ENCODE measurements around the gene FRAS1.

The FRAS1 gene

DNA sequence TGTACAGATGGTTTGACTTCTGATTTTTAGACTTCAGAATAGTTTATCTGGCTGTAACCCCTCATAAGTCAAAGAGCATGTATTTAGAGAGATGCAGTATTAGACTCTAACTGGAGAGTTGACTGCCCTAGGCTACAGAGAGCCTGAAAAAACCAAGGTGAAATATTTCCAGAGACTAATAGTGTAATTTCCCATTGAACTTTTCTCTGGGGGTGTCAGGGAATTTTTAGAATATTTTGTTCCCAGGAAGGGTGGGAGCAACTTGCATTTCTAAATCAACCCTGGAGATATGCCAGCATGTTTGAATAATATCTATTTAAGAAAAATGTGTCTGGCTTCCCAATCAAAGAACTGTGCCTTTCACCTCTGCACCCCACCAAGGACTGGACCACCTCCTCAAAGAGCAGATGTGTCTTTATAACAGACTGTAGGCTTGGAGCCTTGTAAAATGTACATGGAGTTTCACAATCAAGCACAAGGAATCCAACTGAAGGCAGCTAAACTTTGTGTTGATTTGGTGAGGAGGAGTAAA is 496.5 kb downstream of the FRAS1 start:
- DNase-seq (ENCODE audit: extremely low spot score), result no peak
- TF ChIP-seq, protein P1, sequence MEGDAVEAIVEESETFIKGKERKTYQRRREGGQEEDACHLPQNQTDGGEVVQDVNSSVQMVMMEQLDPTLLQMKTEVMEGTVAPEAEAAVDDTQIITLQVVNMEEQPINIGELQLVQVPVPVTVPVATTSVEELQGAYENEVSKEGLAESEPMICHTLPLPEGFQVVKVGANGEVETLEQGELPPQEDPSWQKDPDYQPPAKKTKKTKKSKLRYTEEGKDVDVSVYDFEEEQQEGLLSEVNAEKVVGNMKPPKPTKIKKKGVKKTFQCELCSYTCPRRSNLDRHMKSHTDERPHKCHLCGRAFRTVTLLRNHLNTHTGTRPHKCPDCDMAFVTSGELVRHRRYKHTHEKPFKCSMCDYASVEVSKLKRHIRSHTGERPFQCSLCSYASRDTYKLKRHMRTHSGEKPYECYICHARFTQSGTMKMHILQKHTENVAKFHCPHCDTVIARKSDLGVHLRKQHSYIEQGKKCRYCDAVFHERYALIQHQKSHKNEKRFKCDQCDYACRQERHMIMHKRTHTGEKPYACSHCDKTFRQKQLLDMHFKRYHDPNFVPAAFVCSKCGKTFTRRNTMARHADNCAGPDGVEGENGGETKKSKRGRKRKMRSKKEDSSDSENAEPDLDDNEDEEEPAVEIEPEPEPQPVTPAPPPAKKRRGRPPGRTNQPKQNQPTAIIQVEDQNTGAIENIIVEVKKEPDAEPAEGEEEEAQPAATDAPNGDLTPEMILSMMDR (IDR thresholded peaks at IDR 0.05; ENCODE audit: control extremely low read depth, extremely low read depth, low read depth, missing control alignments), result no peak
- CTCF ChIA-PET, result no interaction called here
- POLR2A ChIA-PET, result no interaction called here

DNA sequence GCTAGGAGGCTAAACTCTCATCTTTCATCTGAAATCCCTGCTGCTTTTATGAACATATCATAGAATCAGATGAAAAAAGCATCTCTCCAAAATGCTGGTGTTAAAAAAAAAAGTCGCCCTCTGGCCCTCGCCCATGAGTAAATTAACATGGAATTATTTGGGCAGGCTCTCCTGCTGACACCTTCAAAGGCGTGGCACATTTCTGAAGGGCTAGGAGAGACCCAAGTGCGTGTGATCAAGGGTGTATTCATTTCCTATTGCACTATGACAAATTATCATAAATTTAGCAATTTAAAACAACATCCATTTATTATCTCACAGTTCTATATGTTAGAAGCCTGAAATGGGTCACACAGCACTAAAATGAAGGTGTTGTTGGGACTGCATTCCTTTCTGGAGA is 499.5 kb downstream of the FRAS1 start:
- ChIA-PET POLR2A (no interaction called here), CTCF (no interaction called here)
- TF ChIP-seq, protein P1 (IDR thresholded peaks at IDR 0.05; ENCODE audit: control extremely low read depth, extremely low read depth, low read depth, missing control alignments), result no peak
- no peak for DNase-seq (ENCODE audit: extremely low spot score)

DNA sequence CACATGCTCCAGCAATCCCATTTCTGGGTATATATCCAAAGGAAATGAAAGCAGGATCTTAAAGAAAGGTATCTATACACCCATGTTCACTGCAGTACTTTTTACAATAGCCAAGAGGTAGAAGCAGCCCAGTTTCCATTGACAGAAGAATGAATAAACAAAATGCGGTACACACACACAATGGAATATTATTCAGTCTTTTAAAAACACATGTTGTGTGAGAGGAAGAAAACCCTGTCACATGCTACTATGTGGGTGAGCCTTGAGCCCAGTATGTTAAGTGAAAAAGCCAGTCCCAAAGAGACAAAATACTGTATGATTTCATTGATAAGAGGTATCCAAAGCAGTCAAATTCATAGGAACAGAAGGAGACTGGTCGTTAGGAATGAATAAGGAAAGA is 500.7 kb downstream of the FRAS1 start:
- ChIA-PET CTCF (no interaction called here), POLR2A (no interaction called here)
- DNase-seq (ENCODE audit: extremely low spot score), result no peak
- TF ChIP-seq, protein P1 (IDR thresholded peaks at IDR 0.05; ENCODE audit: control extremely low read depth, extremely low read depth, low read depth, missing control alignments), result no peak

DNA sequence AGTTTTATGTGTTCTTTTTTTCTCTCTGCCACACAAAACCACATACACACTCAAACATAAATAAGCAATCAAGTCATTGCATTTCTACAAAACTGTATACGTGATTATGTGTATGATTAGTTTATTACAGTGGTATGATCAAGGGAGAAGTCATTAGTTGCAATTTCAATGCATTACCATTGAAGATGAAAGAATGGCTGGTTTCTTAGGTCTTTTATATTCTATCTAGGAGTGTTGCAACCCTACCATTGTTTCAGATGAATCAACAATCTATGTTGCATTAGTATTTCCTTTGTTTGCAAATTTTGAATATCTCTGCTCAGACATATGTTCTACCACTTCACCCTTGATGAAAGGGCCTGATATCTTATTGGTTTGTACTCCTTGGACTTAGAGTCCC is 501.3 kb downstream of the FRAS1 start:
- no peak for DNase-seq (ENCODE audit: extremely low spot score)
- ChIA-PET POLR2A (no interaction called here), CTCF (no interaction called here)
- TF ChIP-seq, protein P1 (IDR thresholded peaks at IDR 0.05; ENCODE audit: control extremely low read depth, extremely low read depth, low read depth, missing control alignments), result no peak

- DNase-seq (ENCODE audit: extremely low spot score), result no peak
- TF ChIP-seq, protein P1 (IDR thresholded peaks at IDR 0.05; ENCODE audit: control extremely low read depth, extremely low read depth, low read depth, missing control alignments), result no peak
- CTCF ChIA-PET, result no interaction called here
- POLR2A ChIA-PET, result no interaction called here
Observed at GRCh38 chr4:78560296-78560963, 503.3 kb downstream of the FRAS1 start.

GRCh38 chr4:78561677-78562076 is 504.6 kb downstream of the FRAS1 start:
- POLR2A ChIA-PET, result no interaction called here
- DNase-seq (ENCODE audit: extremely low spot score), result no peak
- CTCF ChIA-PET, result interaction anchor here (0.9 kb wide), 1 partner anchor 45 kb away, joined by 3 read pairs; no protein-coding TSS in a partner anchor

More at GRCh38 chr4:78561677-78562076, 504.6 kb downstream of the FRAS1 start:
- TF ChIP-seq, protein P1 (IDR thresholded peaks at IDR 0.05; ENCODE audit: control extremely low read depth, extremely low read depth, low read depth, missing control alignments), result no peak
